ENCODE data around the gene UBAC2. TPM values are rescaled to one million over a fixed set of nuclear protein-coding genes. Genes with fewer than 3 reads are reported as not detected.

UBAC2 gene
- total RNA-seq, 1 donor: 51.3 TPM

GRCh38 chr13:99260216-99260615 is 59.6 kb downstream of the UBAC2 start:
- Histone ChIP-seq H3K9me3 (ENCODE audit: low read depth, low read length) (no peaks in the 10 kb centered on the region), H3K4me1 (ENCODE audit: insufficient read depth, low read length) (peaks cover 71% of the 10 kb centered on the region), H3K27me3 (ENCODE audit: insufficient read depth, low read length) (no peaks in the 10 kb centered on the region), H3K4me3 (ENCODE audit: low read length) (no peak overlapping the region)

GRCh38 chr13:99261059-99261458 is 60.4 kb downstream of the UBAC2 start:
- no peak overlapping the region for H3K4me3 ChIP-seq (ENCODE audit: low read length)
- H3K4me1 ChIP-seq (ENCODE audit: insufficient read depth, low read length): peaks cover 67% of the 10 kb centered on the region
- no peaks in the 10 kb centered on the region for H3K27me3 ChIP-seq (ENCODE audit: insufficient read depth, low read length)
- no peaks in the 10 kb centered on the region for H3K9me3 ChIP-seq (ENCODE audit: low read depth, low read length)

- Histone ChIP-seq H3K4me3 (ENCODE audit: low read length) (no peak overlapping the region), H3K4me1 (ENCODE audit: insufficient read depth, low read length) (peaks cover 55% of the 10 kb centered on the region), H3K9me3 (ENCODE audit: low read depth, low read length) (no peaks in the 10 kb centered on the region), H3K27me3 (ENCODE audit: insufficient read depth, low read length) (no peaks in the 10 kb centered on the region)
Measured at GRCh38 chr13:99263126-99263785, 62.6 kb downstream of the UBAC2 start.

- Histone ChIP-seq H3K9me3 (ENCODE audit: low read depth, low read length) (no peaks in the 10 kb centered on the region), H3K4me3 (ENCODE audit: low read length) (no peak overlapping the region), H3K4me1 (ENCODE audit: insufficient read depth, low read length) (peaks cover 49% of the 10 kb centered on the region), H3K27me3 (ENCODE audit: insufficient read depth, low read length) (no peaks in the 10 kb centered on the region)
Measured at GRCh38 chr13:99264051-99264450, 63.4 kb downstream of the UBAC2 start.

- no peak overlapping the region for H3K4me3 ChIP-seq (ENCODE audit: low read length)
- no peaks in the 10 kb centered on the region for H3K27me3 ChIP-seq (ENCODE audit: insufficient read depth, low read length)
- H3K4me1 ChIP-seq (ENCODE audit: insufficient read depth, low read length): peaks cover 38% of the 10 kb centered on the region
- H3K9me3 ChIP-seq (ENCODE audit: low read depth, low read length): no peaks in the 10 kb centered on the region
Measured at GRCh38 chr13:99265162-99265800, 64.6 kb downstream of the UBAC2 start.

- H3K9me3 ChIP-seq (ENCODE audit: low read depth, low read length): no peaks in the 10 kb centered on the region
- H3K27me3 ChIP-seq (ENCODE audit: insufficient read depth, low read length): no peaks in the 10 kb centered on the region
- no peak overlapping the region for H3K4me3 ChIP-seq (ENCODE audit: low read length)
- H3K4me1 ChIP-seq (ENCODE audit: insufficient read depth, low read length): peaks cover 34% of the 10 kb centered on the region
Measured at GRCh38 chr13:99265821-99266426, 65.3 kb downstream of the UBAC2 start.

- peaks cover 36% of the 10 kb centered on the region for H3K4me1 ChIP-seq (ENCODE audit: insufficient read depth, low read length)
- H3K4me3 ChIP-seq (ENCODE audit: low read length): no peak overlapping the region
- no peaks in the 10 kb centered on the region for H3K9me3 ChIP-seq (ENCODE audit: low read depth, low read length)
- H3K27me3 ChIP-seq (ENCODE audit: insufficient read depth, low read length): no peaks in the 10 kb centered on the region
Measured at GRCh38 chr13:99266827-99267226, 66.2 kb downstream of the UBAC2 start.

GRCh38 chr13:99267927-99268326 is 67.3 kb downstream of the UBAC2 start:
- Histone ChIP-seq H3K4me1 (ENCODE audit: insufficient read depth, low read length) (peaks cover 42% of the 10 kb centered on the region), H3K27me3 (ENCODE audit: insufficient read depth, low read length) (no peaks in the 10 kb centered on the region), H3K9me3 (ENCODE audit: low read depth, low read length) (no peaks in the 10 kb centered on the region), H3K4me3 (ENCODE audit: low read length) (no peak overlapping the region)

GRCh38 chr13:99268822-99269221 is 68.2 kb downstream of the UBAC2 start:
- H3K4me1 ChIP-seq (ENCODE audit: insufficient read depth, low read length): peaks cover 42% of the 10 kb centered on the region
- no peaks in the 10 kb centered on the region for H3K9me3 ChIP-seq (ENCODE audit: low read depth, low read length)
- no peak overlapping the region for H3K4me3 ChIP-seq (ENCODE audit: low read length)
- H3K27me3 ChIP-seq (ENCODE audit: insufficient read depth, low read length): no peaks in the 10 kb centered on the region

GRCh38 chr13:99269627-99270241 is 69.1 kb downstream of the UBAC2 start:
- peaks cover 40% of the 10 kb centered on the region for H3K4me1 ChIP-seq (ENCODE audit: insufficient read depth, low read length)
- no peak overlapping the region for H3K4me3 ChIP-seq (ENCODE audit: low read length)
- no peaks in the 10 kb centered on the region for H3K9me3 ChIP-seq (ENCODE audit: low read depth, low read length)
- no peaks in the 10 kb centered on the region for H3K27me3 ChIP-seq (ENCODE audit: insufficient read depth, low read length)

GRCh38 chr13:99270518-99270917 is 69.9 kb downstream of the UBAC2 start:
- Histone ChIP-seq H3K4me1 (ENCODE audit: insufficient read depth, low read length) (peaks cover 42% of the 10 kb centered on the region), H3K27me3 (ENCODE audit: insufficient read depth, low read length) (no peaks in the 10 kb centered on the region), H3K9me3 (ENCODE audit: low read depth, low read length) (no peaks in the 10 kb centered on the region), H3K4me3 (ENCODE audit: low read length) (no peak overlapping the region)

- H3K27me3 ChIP-seq (ENCODE audit: insufficient read depth, low read length): no peaks in the 10 kb centered on the region
- H3K4me1 ChIP-seq (ENCODE audit: insufficient read depth, low read length): peaks cover 48% of the 10 kb centered on the region
- H3K9me3 ChIP-seq (ENCODE audit: low read depth, low read length): no peaks in the 10 kb centered on the region
- no peak overlapping the region for H3K4me3 ChIP-seq (ENCODE audit: low read length)
Measured at GRCh38 chr13:99271249-99271648, 70.6 kb downstream of the UBAC2 start.

GRCh38 chr13:99272481-99272880 is 71.8 kb downstream of the UBAC2 start:
- no peaks in the 10 kb centered on the region for H3K9me3 ChIP-seq (ENCODE audit: low read depth, low read length)
- H3K4me1 ChIP-seq (ENCODE audit: insufficient read depth, low read length): peaks cover 61% of the 10 kb centered on the region
- no peak overlapping the region for H3K4me3 ChIP-seq (ENCODE audit: low read length)
- H3K27me3 ChIP-seq (ENCODE audit: insufficient read depth, low read length): no peaks in the 10 kb centered on the region

- no peaks in the 10 kb centered on the region for H3K27me3 ChIP-seq (ENCODE audit: insufficient read depth, low read length)
- H3K9me3 ChIP-seq (ENCODE audit: low read depth, low read length): no peaks in the 10 kb centered on the region
- no peak overlapping the region for H3K4me3 ChIP-seq (ENCODE audit: low read length)
- H3K4me1 ChIP-seq (ENCODE audit: insufficient read depth, low read length): peaks cover 67% of the 10 kb centered on the region
Measured at GRCh38 chr13:99273128-99273527, 72.5 kb downstream of the UBAC2 start.

GRCh38 chr13:99275093-99275469 is 74.4 kb downstream of the UBAC2 start:
- no peaks in the 10 kb centered on the region for H3K9me3 ChIP-seq (ENCODE audit: low read depth, low read length)
- H3K27me3 ChIP-seq (ENCODE audit: insufficient read depth, low read length): no peaks in the 10 kb centered on the region
- no peak overlapping the region for H3K4me3 ChIP-seq (ENCODE audit: low read length)
- H3K4me1 ChIP-seq (ENCODE audit: insufficient read depth, low read length): peaks cover 86% of the 10 kb centered on the region

Measured in mononuclear cell (primary cell).